GM21423 (cell line): Measurements from ENCODE around the gene SYN1.
"Not testable (repeated sequence)": the region's sequence is repeated elsewhere in the genome, so short reads cannot be mapped to it uniquely, and the experiment has no call there.

Experiments
- ATAC-seq: cut with Tn5 transposase; IDR thresholded peaks from one replicate; pipeline ENCODE4 v1.9.1; 2021; ENCODE audit warnings: mild to moderate bottlenecking, moderate library complexity; ENCODE audit not compliant: unreplicated experiment

The SYN1 gene

DNA sequence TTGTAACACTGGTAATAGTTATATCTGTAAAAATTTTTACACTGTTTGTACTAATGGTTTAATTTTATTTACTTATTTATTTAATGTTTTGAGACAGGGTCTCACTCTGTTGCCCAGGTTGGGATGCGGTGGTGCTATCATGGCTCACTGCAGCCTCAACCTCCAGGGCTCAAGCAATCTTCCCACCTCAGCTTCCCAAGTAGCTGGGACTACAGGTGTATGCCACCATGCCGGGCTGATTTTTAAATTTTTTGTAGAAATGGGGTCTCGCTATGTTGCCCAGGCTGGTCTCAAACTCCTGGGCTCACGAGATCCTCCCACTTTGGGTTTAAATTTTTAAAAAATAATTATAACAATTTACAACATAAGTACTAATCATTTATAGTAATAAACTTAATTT is 16.5 kb downstream of the SYN1 start:
- not testable (repeated sequence) for ATAC-seq

GRCh38 chrX:47597222-47597621 is 22.4 kb downstream of the SYN1 start:
- no peak for ATAC-seq

DNA sequence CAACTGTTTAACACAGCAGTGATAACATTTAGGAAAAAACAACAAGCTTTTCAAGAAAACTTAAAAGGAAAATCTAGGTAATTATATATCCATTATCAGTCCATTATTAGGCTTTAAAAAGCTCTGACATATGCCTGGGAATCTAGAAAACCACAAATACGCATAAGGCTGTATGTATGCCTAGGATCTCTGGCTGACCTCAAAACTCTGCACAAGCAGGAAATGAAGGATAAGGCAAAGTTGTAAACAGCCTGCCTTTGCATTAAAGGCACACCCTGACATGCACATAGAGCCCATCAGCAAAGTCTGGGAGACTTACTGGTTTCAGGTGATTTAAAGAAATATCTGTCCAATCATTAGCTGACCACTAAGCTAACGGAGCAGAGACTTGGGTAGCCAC is 23.4 kb downstream of the SYN1 start:
- ATAC-seq: no peak

DNA sequence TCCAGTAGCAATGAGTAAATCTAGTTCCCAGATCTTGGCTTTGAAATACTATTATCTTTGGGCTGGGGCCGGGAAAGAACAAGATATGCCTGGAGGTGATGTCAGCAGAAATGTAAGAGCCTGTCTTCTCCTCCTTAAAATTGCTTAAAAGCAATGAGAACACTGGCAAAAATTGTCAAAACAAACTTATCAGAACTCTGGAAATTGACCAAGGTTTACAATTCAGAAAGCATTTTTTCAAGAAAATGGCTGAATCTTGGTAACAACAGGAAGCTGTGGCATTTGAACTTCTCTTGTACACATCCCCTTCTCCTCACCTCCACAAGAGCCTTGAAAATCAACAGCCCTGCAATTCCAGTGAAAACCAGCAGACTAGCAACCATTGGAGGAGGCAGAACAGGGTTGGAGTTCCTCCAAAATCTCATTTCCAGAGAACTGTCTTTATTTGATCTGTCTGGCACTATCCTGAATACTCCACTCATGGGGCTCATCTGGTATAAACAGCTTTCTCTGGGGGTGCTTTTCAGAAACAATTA is 23.9 kb downstream of the SYN1 start:
- no peak for ATAC-seq

DNA sequence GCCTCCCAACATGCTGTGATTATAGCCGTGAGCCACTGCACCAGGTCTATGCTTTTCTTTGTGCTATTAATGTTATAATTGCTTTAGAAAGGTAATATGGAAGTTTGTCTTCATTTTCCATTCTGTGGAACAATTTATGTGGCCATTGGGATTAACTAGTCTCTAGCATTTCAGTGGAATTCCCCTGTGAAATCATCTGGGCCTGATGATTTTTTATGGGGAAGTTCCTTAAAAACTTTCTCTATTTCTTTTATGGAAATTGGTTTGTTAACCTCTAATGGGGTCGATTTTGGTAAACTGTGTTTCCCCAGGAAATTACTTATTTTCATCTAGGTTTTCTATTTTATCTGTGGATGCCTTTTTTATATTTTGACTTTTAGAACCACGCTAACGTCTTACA is 26.1 kb downstream of the SYN1 start:
- ATAC-seq: no peak

DNA sequence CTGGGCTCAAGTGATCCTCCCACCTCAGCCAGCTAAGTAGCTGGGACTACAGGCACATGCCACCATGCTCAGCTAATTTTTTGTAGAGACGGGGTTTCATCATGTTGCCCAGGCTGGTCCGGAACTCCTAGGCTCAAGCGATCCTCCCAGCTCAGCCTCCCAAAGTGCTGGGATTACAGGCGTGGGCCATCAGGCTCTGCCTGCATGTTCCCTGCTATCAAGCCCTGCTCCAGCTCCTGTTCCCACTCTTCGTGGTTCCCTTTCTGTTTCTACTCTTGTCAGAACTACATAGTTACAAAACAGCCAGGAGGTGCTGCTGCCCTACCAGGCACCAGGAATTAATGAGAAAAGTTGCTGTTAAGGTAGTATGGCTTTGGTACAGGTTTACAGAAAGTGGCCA is 28.7 kb downstream of the SYN1 start:
- no peak for ATAC-seq

- no peak for ATAC-seq
These were observed 31.5 kb downstream of the SYN1 start for GRCh38 chrX:47587906-47588735.

DNA sequence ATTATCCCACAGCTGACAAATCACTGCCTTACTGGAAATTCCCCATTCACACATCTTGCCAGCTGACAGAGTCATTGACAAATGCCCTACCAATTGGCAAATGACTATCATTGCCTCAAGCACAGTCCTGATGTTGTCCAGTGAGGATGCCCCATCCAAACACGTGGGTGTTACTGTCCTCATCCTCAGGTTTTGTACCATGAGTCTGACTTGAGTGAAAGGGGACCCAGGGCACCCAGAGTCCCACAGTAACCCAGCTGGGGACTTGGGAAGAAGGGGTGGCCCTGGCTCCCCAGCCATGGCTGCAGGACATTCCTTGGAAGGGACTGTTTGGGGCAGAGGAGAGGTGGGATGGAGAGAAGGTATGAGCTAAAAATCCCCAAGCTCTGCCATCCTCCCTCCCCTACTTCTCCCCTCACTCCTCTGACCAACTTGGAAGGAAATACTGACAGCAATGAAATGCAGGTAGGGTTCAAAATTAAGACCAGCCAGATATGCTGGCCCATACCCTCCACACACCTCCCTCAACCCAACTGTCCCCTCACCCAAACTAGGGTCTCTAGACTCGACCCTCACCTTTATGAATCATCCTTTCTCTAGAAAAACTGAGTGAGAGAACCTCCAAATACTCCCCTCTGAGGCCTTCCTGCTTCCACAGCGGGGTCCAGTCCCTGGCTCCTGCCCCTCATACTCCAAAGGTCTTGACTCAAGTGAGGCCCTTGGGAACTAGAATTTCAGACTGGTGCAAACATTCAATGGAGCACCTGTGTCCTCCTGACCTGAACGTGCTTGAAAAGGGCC is 32.4 kb downstream of the SYN1 start:
- no peak for ATAC-seq

- no peak for ATAC-seq
These were observed 33.4 kb downstream of the SYN1 start for GRCh38 chrX:47586043-47586787.

DNA sequence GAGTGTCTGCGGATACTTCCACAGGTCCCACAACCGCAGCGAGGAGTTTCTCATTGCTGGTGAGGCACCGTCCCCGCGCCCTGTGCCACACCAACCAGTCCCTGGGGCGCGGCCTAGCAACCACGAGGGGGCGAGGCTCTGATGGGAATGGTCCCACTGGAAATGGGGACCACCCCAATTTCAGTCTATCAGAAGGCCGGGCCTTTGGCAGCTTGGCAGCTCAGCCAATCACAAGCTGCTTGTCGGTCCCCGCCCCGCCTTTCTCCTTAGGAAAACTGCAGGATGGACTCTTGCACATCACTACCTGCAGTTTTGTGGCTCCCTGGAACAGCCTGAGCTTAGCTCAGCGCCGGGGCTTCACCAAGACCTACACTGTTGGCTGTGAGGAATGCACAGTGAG is 34.4 kb downstream of the SYN1 start:
- ATAC-seq: no peak

- ATAC-seq: no peak
These were observed 34.9 kb downstream of the SYN1 start for GRCh38 chrX:47584714-47585113.

DNA sequence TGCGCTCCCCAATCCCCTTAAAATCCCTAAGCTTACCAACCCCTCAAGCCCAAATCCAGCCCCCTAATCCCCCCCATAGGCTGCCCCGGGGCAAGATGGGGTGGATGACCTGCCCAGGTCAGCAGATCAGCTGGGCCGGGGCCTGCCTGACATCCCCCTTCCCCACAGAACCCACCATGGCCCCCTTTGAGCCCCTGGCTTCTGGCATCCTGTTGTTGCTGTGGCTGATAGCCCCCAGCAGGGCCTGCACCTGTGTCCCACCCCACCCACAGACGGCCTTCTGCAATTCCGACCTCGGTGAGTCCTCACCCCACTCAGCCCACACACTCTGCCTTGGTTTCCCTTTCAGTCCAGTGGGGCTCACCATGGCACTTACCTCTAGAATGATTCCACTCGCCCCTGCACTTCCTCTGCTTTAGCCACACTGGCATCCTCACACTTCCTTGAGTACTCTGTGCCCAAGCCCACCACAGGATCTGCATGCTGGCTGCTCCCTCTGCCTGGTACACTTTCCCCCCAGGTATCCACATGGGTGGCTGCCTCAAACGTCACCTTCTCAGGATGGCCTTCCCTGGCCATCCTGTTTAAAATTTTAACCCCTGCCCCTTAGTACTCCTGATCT is 36.3 kb downstream of the SYN1 start:
- no peak for ATAC-seq

- ATAC-seq: peak; percentile 95
These were observed 37.7 kb downstream of the SYN1 start, which contains the start of gene TIMP1 for GRCh38 chrX:47581731-47582647. Gene TIMP1, plus strand, starts transcription at chrX:47582436. Its CDS starts 980 bp downstream, at chrX:47583416.

GRCh38 chrX:47579537-47579936 is 40.1 kb downstream of the SYN1 start:
- ATAC-seq: no peak

DNA sequence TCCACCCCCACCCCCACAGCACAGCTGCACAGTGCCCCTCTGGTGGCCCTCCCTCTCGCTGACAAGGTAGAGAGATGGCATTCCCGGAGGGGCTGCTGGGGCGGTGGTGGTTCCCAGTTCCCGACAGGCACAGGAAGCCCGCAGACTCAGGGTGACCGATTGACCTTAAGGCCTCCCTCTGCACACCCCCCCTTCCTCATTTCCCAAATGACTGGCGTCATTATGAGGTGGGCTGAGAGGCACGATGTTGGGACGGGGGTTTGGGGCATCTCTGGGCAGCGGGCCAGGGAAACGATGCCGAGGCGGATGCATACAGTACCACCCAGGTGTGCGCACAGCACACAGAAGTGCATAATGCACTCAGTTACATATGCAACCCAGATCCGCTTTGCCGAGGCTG is 41.0 kb downstream of the SYN1 start:
- ATAC-seq: no peak

DNA sequence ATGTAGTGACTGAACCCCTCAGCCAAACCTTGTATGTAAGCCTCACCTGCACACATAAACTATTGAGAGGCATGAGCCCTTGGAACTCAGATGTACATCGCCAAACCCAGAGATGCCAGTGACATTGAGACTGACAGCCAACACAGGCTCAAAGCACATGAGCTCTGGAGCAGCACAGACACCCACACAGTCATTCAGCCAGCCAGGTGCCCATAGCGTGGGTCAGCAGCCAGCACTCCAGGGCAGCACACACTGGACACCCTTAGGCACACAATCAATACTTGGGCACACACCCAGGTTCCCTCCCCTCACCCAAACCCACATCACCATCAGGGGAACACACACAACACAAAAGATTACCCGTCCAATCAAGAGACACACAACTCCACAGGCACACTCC is 41.8 kb downstream of the SYN1 start:
- no peak for ATAC-seq

GRCh38 chrX:47577424-47577823 is 42.2 kb downstream of the SYN1 start:
- no peak for ATAC-seq

GRCh38 chrX:47576021-47576898 is 43.4 kb downstream of the SYN1 start:
- ATAC-seq: no peak
